GM21526 (cell line): ENCODE measurements around the gene ZDHHC11.
"Not testable (repeated sequence)": the region's sequence is repeated elsewhere in the genome, so short reads cannot be mapped to it uniquely, and the experiment has no call there.

Source experiments
- ATAC-seq: cut with Tn5 transposase; IDR thresholded peaks from one replicate; pipeline ENCODE4 v1.9.1; 2021; ENCODE audit warnings: moderate library complexity; ENCODE audit not compliant: unreplicated experiment, low FRiP score

ZDHHC11 gene

DNA sequence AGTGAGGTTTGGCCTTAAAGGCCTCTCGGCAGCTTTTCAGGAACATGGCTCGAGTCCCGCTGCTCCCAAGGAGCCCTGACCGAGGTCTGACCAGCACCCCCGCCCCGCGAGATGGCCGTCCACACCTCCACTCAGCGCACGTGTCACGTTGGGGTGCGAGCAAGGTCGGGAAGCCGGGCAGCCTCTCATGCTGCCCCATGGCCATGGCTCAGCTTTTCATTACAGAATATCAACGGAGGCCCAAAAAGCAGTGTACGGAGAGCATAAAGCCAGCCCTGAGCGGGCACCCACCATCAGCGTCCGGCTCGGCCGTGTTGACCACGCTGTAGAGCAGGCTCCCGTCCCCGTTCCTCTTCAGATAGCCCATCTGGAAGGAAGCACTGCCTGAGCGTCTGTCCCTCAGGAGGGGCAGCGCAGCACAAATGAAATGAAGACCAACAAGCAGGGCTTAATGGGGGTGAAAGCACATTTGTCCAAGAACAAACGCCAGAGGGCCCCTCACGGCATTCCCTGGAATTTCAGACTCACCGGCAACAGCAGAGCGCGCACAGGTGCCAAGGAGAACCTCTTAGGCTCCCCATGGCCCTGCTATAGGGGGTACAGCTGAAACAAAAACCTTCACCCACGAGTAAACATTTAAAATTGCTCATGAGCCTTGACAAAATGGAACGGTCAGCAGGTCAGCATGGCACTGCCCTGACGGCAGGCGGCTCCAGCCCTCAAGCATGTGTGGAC lies 30.2 kb upstream of the ZDHHC11 start:
- ATAC-seq, result no peak

DNA sequence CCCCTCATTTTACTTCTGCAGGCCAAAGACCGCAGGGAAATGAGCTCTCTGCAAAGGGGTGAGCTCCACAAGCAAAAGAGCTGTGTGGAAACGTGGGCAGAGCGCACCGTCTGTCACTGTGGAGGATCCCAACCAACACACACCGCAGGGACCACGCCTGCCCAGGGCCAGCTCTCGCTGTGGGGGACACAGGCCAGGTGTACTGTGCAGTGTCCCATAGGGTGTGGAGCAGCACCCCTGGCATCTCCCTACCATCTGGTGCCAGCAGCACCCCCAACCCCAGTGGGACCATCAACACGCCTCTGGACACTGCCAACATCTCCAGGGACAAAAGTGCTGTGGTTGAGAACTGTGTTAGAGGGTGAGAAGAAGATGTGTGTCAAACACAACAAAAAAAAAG lies 27.9 kb upstream of the ZDHHC11 start:
- ATAC-seq, result not testable (repeated sequence)

DNA sequence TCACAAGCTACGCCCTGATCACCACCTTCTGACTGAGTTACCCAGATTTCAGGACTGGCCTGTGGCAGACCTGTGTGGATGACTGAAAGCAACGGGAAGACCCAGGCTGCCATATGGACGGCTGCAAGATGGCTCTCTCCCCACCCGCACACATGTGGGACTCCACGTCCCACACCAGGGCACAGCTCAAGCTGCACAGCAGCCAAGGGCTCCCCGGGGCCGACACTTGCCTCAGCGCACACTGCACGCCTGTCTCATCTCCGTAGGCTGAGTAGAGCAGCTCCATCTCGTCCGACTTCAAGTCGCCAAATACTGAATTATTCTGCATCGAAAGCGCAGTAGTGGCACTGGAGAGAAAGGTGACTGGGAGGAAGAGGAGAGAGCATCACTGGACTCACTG lies 27.3 kb upstream of the ZDHHC11 start:
- ATAC-seq, result no peak

DNA sequence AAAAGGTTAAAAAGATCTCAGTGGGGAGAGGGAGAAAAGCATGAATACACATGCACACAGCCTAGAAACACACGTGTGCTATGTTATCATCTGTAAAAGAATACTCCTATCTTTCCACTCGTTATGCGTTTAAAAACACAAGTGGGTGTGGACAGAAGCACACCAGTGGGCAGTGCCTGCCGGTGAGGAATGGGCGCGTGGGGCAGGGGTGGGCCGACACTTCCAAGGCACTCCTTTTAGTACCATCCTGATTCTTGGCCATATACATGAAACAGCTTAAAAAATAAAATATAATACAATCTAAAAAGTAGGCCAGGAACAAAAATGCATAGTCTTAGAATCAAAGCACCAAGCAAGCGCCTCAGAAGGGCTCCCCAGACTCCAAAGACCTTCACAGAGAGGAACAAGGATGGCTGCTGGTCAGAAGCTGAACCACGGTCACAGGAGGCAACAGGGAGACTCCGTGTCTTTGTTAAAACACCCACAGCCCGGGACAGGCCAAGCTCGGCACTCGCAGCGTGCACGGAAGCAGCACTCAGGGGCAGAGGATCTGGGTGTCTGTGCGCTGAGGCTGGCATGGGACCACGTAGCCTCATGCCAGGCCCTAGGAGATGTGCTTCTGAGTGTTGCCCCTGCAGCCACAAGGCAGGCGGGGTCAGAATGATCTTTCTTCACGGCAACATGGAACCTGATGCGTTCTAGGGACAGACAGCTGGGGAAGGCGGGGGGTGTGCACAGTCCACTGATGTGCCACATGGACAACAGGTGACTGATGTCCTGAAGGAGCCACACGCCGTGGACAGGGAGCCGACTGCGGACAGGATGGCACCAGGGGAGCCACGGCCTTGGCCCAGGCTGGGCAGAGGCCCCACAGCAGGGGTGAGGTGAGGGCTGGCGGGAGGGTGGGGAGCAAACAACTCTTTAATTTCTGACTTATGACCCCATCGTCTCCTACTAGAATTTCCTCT lies 25.9 kb upstream of the ZDHHC11 start:
- ATAC-seq, result no peak

DNA sequence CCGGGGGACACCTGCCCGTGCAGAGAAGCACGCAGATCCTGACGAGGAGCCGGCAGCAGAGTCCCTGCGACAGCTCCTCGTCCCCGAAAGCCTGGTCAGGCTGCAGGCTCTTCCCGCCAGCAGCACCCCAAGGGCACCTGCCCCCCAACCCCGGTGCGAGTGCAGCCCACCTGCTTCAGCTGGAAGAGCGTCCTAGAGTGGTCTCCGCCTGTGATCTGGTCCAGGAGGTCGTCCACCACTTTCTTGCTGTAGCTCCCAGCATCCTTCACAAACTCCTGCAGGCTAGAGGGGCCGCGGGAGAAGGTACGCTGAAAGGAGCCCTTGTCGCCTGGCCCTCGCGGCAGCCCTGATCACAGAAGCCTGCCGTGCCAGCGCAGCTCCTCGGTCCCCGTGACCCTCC lies 25.1 kb upstream of the ZDHHC11 start:
- ATAC-seq, result no peak

DNA sequence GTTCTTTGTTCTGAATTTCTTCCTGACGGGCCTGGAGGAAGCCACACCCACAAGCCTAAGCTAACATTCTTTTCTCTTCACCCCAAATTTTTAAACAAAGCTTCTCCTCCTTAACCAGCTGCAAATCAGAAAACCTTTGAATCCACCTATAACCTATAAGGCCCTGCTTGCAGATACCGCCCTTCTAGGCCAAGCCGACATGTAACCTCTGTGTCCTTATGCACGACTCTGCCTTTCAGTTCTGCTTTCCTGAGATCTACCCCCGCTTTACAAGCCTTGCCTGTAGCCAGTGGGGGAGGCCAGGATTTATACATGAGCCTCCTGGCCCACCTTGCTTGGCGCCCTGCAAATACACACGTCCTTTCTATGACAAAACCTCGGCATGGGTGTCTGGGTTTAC lies 22.5 kb upstream of the ZDHHC11 start:
- peak; percentile 82 for ATAC-seq

DNA sequence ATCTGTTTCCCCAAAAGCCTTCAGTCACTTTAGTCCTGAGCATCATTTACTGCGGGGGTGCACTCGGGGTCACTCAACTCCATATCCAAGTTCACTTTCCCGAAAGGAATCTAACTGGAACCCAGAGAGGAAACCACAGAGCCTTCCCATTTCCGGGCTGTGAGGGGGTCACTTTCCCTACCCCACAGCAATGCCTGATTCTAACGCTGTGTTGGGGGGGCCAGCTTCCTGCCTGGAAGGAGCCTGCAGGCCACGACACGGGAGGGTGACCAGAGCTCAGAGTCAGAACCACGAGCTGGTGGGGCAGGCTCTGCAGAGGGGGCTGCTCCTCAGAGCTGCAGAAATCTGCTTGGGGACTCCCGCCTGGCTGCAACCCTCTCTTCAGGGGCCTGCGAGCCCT lies 21.5 kb upstream of the ZDHHC11 start:
- no peak for ATAC-seq

DNA sequence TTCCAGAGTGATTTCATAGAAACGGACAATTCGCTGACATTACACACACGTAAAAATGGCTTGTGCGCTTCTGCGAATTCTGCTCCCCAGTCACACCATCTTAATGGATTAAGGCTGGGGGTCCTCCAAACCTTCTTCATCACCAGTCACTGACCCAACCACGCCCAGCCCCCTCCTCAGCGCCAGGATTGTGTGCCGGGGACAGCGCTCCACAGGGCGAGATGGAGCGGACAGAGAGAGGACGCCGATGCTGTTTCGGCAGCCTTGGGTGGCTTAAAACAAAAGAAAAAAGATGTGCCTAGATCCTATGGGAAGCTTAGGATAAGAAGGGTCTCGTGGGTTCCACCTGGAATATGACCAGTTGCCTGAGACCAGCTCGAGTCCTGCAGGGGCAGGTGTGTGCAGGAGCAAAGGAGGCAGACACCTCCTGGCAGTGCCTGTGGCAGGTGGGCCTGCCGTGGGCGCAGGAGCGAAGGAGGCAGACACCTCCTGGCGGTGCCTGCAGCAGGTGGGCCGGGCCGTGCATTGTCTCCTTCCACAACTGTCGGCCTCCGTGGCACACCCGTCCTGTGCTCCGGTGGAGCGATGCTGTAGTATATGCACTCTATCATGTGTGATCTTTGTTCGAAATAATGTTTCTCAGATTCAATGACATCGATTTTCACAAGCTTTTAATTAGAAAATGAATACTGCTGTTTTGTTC lies 21.0 kb upstream of the ZDHHC11 start:
- no peak for ATAC-seq

DNA sequence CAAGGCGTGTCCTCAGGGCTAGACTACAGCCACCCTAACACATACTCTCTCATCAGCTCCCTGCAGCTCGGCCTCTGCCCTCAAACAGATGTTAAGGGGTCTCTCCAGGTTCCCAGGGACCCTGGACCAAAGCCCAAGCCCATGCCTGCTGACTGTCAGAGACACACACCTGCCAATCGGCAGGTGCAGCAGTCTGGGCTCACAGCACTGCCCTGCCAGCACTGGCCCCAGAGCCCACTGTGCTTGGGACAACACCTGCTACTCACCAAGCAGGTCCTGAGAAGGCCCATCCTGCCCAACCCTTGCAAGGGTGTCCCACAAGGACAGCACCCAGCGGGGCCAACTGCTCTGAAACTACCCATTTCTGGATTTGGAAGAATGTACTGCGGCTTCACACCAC lies 20.2 kb upstream of the ZDHHC11 start:
- no peak for ATAC-seq

DNA sequence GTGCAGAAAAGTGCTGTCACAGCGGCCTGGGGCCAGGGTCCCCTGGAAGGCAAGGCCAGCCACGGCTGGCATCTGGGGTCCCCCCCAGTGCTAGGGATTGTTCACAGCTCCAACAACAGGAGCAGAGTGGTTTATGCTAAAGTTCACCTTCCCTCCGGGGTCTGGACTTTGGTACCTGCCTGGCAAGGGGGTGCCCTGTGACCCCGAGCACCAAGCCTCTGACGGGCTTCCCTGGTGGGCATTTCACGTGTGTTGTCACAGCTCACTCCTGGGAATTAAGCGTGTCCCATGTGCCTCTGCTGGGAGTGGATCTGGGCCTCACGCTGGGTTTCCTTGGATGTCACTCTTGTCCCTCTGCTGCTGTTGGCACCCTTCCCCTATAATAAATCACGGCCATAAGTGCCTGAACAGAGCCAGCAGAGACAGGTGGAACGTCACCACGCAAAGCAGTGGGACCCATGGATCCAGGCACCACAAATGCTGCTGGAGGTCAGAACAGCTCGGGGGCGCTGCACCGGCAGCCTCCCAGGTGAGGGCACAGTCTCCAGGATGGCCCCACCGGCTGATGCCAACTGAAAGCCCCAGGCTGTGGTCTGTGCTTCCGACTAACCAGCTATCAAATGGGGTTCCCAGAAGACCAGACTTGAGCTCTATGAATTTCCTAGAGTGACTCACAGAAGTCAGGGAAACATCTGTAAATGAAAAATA lies 17.8 kb upstream of the ZDHHC11 start:
- no peak for ATAC-seq

DNA sequence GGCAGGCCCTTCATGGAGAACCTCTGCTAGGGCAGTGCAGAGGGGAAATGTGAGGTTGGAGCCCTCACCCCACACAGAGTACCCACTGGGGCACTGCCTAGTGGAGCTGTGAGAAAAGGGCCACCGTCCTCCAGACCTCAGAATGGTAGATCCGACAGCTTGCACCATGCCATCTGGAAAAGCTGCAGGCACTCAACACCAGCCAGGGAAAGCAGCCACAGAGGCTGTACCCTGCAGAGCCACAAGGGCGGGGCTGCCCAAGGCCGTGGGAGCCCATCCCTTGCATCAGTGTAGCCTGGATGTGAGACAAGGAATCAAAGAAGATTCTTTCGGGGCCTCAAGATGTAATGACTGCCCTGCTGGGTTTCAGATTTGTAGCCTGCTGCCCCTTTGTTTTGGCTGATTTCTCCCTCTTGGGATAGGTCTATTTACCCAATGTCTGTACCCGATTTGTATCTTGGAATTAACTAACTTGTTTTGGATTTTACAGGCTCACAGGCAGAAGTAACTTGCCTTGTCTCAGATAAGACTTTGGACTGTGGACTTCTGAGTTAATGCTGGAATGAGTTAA lies 16.6 kb upstream of the ZDHHC11 start:
- no peak for ATAC-seq

DNA sequence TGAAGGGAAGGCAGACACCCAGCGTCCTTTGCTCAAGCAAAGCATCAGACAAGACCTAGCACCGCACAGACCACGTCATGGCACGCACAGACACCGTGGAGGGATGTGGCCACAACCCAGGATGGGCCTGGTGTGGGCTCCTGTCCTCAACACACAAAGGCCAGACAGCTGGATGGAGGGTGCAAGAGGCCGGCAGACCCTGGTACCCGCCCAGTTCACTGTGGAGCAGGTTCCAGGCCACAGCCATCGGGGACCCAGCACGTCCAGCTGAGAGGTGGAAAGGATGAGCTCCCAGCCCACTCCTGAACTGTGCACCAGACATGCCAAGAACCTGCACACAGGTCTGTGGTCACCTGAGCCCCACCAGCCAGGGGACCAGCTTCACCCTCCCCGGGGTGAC lies 15.0 kb upstream of the ZDHHC11 start:
- no peak for ATAC-seq

DNA sequence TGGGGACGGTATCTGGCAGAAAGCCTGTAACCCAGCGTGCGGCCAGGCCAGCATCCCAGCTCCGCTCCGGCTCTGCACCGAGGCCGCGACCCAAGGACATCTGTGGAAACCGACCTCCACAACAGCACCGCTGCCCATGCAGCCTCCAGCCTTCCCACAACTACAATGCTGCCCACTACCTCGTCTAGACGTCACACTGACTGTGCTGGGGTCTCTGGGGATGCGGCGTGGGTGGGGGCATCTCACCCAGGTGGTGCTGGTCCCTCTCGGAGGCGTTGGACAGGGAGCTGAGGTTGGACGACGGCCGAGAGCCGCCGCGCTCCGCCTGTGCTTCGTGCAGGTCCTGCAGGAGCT lies 14.4 kb upstream of the ZDHHC11 start:
- ATAC-seq, result no peak

DNA sequence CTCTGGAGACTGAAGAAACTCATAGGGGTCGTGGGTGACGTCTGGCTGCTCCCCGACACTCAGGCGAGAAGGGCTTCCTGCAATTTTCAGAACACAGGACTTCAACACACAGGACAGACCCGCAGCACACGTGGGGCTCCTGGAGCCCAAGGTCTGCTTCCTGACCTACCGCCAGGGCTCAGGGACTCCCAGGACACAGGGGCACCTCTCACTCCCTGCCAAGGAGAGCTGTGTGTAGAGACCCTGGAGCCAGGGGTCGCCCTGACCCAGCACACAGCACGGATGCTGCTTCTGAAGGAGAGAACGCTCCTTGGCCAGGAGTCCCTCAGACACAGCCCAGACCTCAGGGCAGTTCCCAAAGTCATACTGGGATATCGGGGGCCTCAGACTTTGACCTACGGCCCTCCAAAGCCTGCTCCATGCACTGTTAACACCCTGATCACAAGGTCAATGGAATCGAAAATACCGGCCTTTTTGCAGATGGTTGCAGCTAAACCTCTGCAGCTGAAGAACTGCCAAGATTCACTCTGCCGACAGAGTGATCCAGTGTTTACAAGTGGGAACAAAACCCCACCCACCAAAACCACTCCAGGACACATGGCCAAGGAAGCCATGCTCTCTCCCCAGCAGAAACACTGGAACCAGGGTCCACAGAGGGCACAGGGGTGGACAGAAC lies 13.8 kb upstream of the ZDHHC11 start:
- no peak for ATAC-seq

DNA sequence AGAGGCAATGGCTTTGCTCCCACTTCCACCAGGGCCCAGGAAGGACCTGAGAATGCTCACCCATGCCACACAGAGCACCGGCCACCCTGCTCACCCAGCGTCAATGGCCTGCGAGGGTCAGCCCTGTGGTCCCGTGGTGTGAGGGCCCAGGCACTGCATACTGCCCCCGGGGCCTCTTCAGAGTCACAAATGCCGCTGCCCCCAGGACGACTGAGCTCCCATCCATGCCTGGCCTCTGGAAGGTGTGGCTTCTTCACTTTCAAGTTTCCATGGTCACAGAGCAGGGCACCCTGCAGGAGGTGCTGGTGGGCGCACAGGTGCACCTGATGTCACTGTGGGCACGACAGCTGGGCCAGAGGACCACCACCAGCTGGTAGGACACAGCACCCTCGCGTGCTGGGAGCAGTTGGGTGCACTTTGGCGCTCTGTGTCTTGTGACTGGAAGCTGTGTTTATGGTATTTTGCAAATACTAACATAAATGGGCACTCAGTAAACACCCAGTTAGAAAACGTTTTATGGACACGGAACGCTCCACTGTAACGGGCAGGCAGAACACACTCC lies 12.5 kb upstream of the ZDHHC11 start:
- no peak for ATAC-seq

DNA sequence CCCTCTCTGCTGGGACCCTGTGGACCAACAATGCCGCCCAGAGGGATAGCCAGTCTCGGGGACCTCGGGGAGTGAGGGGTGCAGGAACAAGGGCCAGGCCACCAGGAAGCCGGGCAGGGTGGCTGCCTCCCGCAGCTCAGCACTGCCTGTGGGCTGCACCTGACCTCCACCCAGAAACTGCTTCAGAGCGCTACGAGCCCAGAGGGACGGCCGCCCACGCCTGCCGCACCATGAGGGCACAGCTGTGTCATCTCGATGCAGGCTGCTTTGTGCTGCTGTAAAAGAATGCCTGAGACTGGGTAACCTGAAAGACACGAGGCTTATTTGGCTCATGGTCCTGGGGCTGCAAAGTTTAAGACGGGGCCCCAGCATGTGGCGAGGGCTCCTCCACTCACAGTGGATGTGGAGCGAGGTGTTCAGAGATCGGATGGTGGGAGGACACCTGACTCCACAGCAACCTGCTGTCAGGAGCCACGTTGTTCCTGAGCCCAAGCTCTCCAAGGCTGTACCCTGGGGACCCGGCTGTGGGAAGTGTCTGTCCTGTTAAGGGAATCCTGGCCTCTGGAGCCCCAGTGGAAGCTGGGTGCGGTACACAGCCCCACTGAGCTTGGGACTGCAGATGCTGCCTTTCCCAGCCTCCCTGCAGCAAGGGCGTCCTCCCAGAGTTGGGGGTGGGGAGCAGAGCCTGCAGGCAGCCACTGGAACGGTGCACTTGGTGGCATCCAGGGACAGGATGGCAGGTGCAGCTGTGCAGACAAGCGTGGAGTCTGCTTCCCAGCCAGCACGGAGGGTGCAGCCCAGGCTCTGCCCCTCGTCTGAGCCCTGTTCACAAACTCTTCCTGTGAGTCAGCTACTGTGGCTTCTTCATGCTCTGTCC lies 11.8 kb upstream of the ZDHHC11 start:
- ATAC-seq, result no peak

DNA sequence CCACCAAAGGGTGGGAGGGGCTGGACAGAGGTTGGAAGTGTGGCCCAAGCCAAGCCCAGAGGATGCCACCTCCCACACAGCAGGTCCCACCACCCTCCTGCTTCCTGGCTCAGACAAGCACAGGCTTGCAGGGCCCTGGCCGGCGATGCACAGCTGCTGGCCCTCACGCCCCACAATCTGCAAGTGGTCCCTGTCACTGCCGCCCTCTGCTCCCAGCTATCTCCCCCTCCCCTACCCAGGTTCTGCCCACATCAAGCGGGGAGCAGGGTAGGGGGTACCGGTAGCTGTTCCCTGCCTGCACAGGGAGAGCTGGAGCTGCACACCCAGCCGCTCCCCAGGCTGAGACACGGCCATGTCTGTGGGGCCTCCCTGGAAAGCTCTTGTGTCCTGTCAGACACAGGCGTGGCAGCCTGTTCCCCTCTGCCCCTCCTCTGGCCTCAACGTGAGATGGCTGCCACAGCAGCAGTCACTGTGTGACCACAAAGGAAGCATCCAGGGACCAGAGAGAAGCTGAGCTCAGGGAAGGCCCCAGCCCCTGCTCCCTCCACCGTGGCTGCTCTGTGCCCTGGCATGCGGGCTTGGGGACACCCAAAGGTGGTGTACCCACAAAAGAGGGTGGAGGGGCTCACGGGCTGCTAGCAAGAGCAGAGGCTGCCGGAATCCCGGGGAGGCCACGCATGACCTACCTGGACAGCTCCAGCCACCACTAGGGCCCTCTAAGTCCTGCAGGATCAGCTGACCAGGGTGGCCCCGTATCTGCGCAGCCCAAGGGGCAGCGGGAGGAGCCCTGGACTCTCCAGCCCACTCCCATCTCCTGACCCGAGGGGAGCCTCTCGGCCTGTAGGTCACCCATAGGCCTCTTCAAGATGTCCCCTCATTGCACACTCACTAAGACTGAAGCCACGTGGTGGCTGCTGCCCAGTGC lies 10.9 kb upstream of the ZDHHC11 start:
- ATAC-seq, result no peak
